H9 (cell line): Measurements from ENCODE around the gene HIC1. TPM values are rescaled to one million over a fixed set of nuclear protein-coding genes. Genes with fewer than 3 reads are reported as not detected.

Experiments
- DNase-seq: peaks from one replicate; pipeline ENCODE4 v3.0.0-alpha.2; 2017
- H2AFZ ChIP-seq: one replicate; pipeline ENCODE4 v1.6.1; 2013; ENCODE audit warnings: mild to moderate bottlenecking, low read length, control low read depth, moderate library complexity
- H2AK5ac ChIP-seq: 2 replicates; pipeline ENCODE4 v1.6.1; 2013; ENCODE audit warnings: low read length, control low read depth, mixed read lengths; ENCODE audit not compliant: insufficient read length
- H2BK120ac ChIP-seq: one replicate; pipeline ENCODE4 v1.6.1; 2013; ENCODE audit warnings: low read depth, mild to moderate bottlenecking, low read length, control low read depth, inconsistent platforms; ENCODE audit not compliant: poor library complexity, severe bottlenecking
- H2BK12ac ChIP-seq: 2 replicates; pipeline ENCODE4 v1.6.1; 2013; ENCODE audit warnings: low read length, control low read depth, mixed read lengths, low read depth; ENCODE audit not compliant: insufficient read length
- H2BK15ac ChIP-seq: 2 replicates; pipeline ENCODE4 v1.6.1; 2013; ENCODE audit warnings: low read depth, low read length, control low read depth
- H2BK20ac ChIP-seq: one replicate; pipeline ENCODE4 v1.6.1; 2013; ENCODE audit warnings: low read depth, mild to moderate bottlenecking, low read length, control low read depth, inconsistent platforms; ENCODE audit not compliant: poor library complexity, severe bottlenecking
- H2BK5ac ChIP-seq: 2 replicates; pipeline ENCODE4 v1.6.1; 2013; ENCODE audit warnings: low read length, control low read depth, mixed read lengths; ENCODE audit not compliant: insufficient read length
- H3K14ac ChIP-seq: 2 replicates; pipeline ENCODE4 v1.6.1; 2013; ENCODE audit warnings: low read length, control low read depth; ENCODE audit not compliant: insufficient read depth
- H3K18ac ChIP-seq: 2 replicates; pipeline ENCODE4 v1.6.1; 2013; ENCODE audit warnings: low read depth, mild to moderate bottlenecking, mixed read lengths, low read length, control low read depth; ENCODE audit not compliant: insufficient read length
- H3K23ac ChIP-seq: 2 replicates; pipeline ENCODE4 v1.6.1; 2013; ENCODE audit warnings: low read length, control low read depth, mixed read lengths, low read depth; ENCODE audit not compliant: insufficient read length
- H3K23me2 ChIP-seq: 2 replicates; pipeline ENCODE4 v1.6.1; 2013; ENCODE audit warnings: low read depth, mild to moderate bottlenecking, mixed read lengths, low read length, control low read depth; ENCODE audit not compliant: insufficient read length, poor library complexity, severe bottlenecking
- H3K27ac ChIP-seq: 2 replicates; pipeline ENCODE4 v1.5.1; 2013; ENCODE audit warnings: low read length, control low read depth, mixed read lengths, low read depth; ENCODE audit not compliant: insufficient read length
- H3K27me3 ChIP-seq: 2 replicates; pipeline ENCODE4 v1.6.1; 2013; ENCODE audit warnings: low read length, control low read depth, inconsistent platforms; ENCODE audit not compliant: insufficient read depth
- H3K4ac ChIP-seq: 2 replicates; pipeline ENCODE4 v1.6.1; 2013; ENCODE audit warnings: low read depth, mild to moderate bottlenecking, control low read depth, inconsistent platforms, low read length, moderate library complexity
- H3K4me1 ChIP-seq: 2 replicates; pipeline ENCODE4 v1.6.1; 2013; ENCODE audit warnings: low read length, control low read depth, inconsistent platforms; ENCODE audit not compliant: insufficient read depth
- H3K4me2 ChIP-seq: 2 replicates; pipeline ENCODE4 v1.6.1; 2013; ENCODE audit warnings: low read length, control low read depth, mixed read lengths; ENCODE audit not compliant: insufficient read length, insufficient read depth
- H3K56ac ChIP-seq: 2 replicates; pipeline ENCODE4 v1.6.1; 2013; ENCODE audit warnings: low read depth, mild to moderate bottlenecking, mixed read lengths, low read length, control low read depth; ENCODE audit not compliant: insufficient read length
- H3K79me1 ChIP-seq: 2 replicates; pipeline ENCODE4 v1.6.1; 2013; ENCODE audit warnings: low read depth, mild to moderate bottlenecking, moderate library complexity, low read length, control low read depth, inconsistent platforms; ENCODE audit not compliant: insufficient read depth, poor library complexity, severe bottlenecking
- H3K79me2 ChIP-seq: 2 replicates; pipeline ENCODE4 v1.6.1; 2013; ENCODE audit warnings: low read length, control low read depth, inconsistent platforms; ENCODE audit not compliant: insufficient read depth
- H3K9ac ChIP-seq: 2 replicates; pipeline ENCODE4 v1.6.1; 2013; ENCODE audit warnings: low read length, control low read depth, mixed read lengths; ENCODE audit not compliant: insufficient read length; ENCODE audit errors: extremely low read depth
- H3K9me3 ChIP-seq: one replicate; pipeline ENCODE4 v1.6.1; 2013; ENCODE audit warnings: low read depth, low read length, inconsistent platforms; ENCODE audit not compliant: control insufficient read depth
- H3T11ph ChIP-seq: one replicate; pipeline ENCODE4 v1.6.1; 2013; ENCODE audit warnings: mild to moderate bottlenecking, low read length, control low read depth, inconsistent platforms
- H4K20me1 ChIP-seq: one replicate; pipeline ENCODE4 v1.6.1; 2013; ENCODE audit not compliant: control insufficient read depth, insufficient read length, insufficient read depth
- H4K5ac ChIP-seq: 2 replicates; pipeline ENCODE4 v1.6.1; 2013; ENCODE audit warnings: low read depth, mild to moderate bottlenecking, mixed read lengths, low read length, control low read depth; ENCODE audit not compliant: insufficient read length
- H4K8ac ChIP-seq: replicated peaks from 2 replicates; pipeline ENCODE4 v1.6.1; 2013; ENCODE audit warnings: low read length, control low read depth, mixed read lengths, low read depth; ENCODE audit not compliant: insufficient read length
- H4K91ac ChIP-seq: 2 replicates; pipeline ENCODE4 v1.6.1; 2013; ENCODE audit warnings: low read depth, mild to moderate bottlenecking, moderate library complexity, mixed read lengths, low read length, control low read depth; ENCODE audit not compliant: insufficient read length
- H3K27ac Mint-ChIP-seq, 3 experiments: 2 replicates in 2 of 3; 3 replicates in 1 of 3; pipeline ENCODE4 v1.8.0; 2020 to 2021; ENCODE audit warnings: mixed read lengths in 3 of 3, mild to moderate bottlenecking in 1 of 3, moderate library complexity in 1 of 3
- H3K27me3 Mint-ChIP-seq: 2 replicates; pipeline ENCODE4 v1.8.0; 2021; ENCODE audit warnings: low read depth, mild to moderate bottlenecking, moderate library complexity, mixed read lengths
- H3K36me3 Mint-ChIP-seq, 3 experiments: 2 replicates in 2 of 3; 3 replicates in 1 of 3; pipeline ENCODE4 v1.8.0; 2020 to 2021; ENCODE audit warnings: low read depth in 3 of 3, mixed read lengths in 3 of 3; ENCODE audit not compliant: insufficient read depth in 1 of 3
- H3K4me1 Mint-ChIP-seq, 2 experiments: 2 replicates each; pipeline ENCODE4 v1.8.0; 2020; ENCODE audit warnings: mixed read lengths in 2 of 2
- H3K4me3 Mint-ChIP-seq, 2 experiments: 2 replicates in 1 of 2; 3 replicates in 1 of 2; pipeline ENCODE4 v1.8.0; 2020 to 2021; ENCODE audit warnings: mild to moderate bottlenecking in 2 of 2, mixed read lengths in 2 of 2, moderate library complexity in 1 of 2
- H3K9me3 Mint-ChIP-seq, 2 experiments: 2 replicates in 1 of 2; 3 replicates in 1 of 2; pipeline ENCODE4 v1.8.0; 2020; ENCODE audit warnings: mild to moderate bottlenecking in 2 of 2, mixed read lengths in 2 of 2, moderate library complexity in 1 of 2
- WGBS: extraction: QIAGEN DNeasy Blood & Tissue Kit; methylation state at CpG from one replicate; pipeline ENCODE4 v1.1.7; 2013; ENCODE audit warnings: missing lambda C conversion rate, low lambda C conversion rate, mixed read lengths; ENCODE audit not compliant: insufficient read length; ENCODE audit errors: extremely low coverage; 5-methylcytosine and 5-hydroxymethylcytosine counted together
- total RNA-seq: library from RNA; stranded (reverse); gene quantifications from 2 replicates; pipeline ENCODE4 v1.2.1, GENCODE V29; 2021
- TF ChIP-seq, protein P1 (sequence below): fragments of 200-600 bp; sonication (generic); conservative IDR thresholded peaks from 3 replicates; pipeline ENCODE4 v1.8.0; 2021; ENCODE audit warnings: antibody characterized with exemption, mild to moderate bottlenecking

The HIC1 gene
- total RNA-seq, 1 experiment from 2014 or later = 1.8 TPM

DNA sequence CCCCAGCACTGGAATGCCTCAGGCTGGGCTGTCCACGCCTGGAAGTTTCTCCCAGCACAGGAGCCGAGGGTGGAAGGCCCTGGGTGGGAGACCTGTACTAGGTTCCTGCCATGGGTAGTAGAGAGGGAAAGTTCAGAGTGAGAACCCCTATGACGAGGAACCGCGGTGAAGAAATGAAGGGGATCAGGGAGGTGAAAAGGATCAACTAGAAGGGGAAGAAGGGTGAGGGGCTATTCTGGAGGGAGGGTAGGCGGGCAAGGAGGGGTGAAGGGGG, 5.4 kb downstream of the HIC1 start:
- Mint-ChIP-seq H3K27ac (0 out of 7 replicates have a peak overlapping the region, but pooled peaks of 1 of the 3 experiments have one; percentile 57), H3K4me1 (peaks cover 30 to 41% of the 10 kb centered on the region in 2 experiments), H3K36me3 (peaks cover 0 to 27% (median 17%) of the 10 kb centered on the region in 3 experiments), H3K4me3 (no peak overlapping the region; a peak in 1 of 5 replicates), H3K27me3 (peaks cover 45% of the 10 kb centered on the region), H3K9me3 (no peaks in the 10 kb centered on the region)
- no peak overlapping the region for H3T11ph ChIP-seq
- H3K9ac ChIP-seq = no peak overlapping the region
- no peak overlapping the region for H3K27ac ChIP-seq
- no peaks in the 10 kb centered on the region for H3K9me3 ChIP-seq
- no peak overlapping the region for H4K8ac ChIP-seq
- H3K4me1 ChIP-seq = peaks cover 5% of the 10 kb centered on the region; the same call in 1 of the 2 replicates
- no CpG with 5 or more reads among the region's 6 CpGs for WGBS
- H4K5ac ChIP-seq = no peak overlapping the region
- H4K20me1 ChIP-seq = no peaks in the 10 kb centered on the region
- H3K79me1 ChIP-seq = no peaks in the 10 kb centered on the region
- H3K56ac ChIP-seq = no peak overlapping the region
- H3K23ac ChIP-seq = no peak overlapping the region
- no peak overlapping the region for H2BK120ac ChIP-seq
- no peak overlapping the region for H2AK5ac ChIP-seq
- TF ChIP-seq, protein P1, sequence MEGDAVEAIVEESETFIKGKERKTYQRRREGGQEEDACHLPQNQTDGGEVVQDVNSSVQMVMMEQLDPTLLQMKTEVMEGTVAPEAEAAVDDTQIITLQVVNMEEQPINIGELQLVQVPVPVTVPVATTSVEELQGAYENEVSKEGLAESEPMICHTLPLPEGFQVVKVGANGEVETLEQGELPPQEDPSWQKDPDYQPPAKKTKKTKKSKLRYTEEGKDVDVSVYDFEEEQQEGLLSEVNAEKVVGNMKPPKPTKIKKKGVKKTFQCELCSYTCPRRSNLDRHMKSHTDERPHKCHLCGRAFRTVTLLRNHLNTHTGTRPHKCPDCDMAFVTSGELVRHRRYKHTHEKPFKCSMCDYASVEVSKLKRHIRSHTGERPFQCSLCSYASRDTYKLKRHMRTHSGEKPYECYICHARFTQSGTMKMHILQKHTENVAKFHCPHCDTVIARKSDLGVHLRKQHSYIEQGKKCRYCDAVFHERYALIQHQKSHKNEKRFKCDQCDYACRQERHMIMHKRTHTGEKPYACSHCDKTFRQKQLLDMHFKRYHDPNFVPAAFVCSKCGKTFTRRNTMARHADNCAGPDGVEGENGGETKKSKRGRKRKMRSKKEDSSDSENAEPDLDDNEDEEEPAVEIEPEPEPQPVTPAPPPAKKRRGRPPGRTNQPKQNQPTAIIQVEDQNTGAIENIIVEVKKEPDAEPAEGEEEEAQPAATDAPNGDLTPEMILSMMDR = no peak
- no peak overlapping the region for H2AFZ ChIP-seq
- no peak overlapping the region for H4K91ac ChIP-seq
- H3K4ac ChIP-seq = no peak overlapping the region
- no peak overlapping the region for H3K14ac ChIP-seq
- H2BK20ac ChIP-seq = no peak overlapping the region
- H2BK12ac ChIP-seq = no peak overlapping the region
- no peak overlapping the region for H3K4me2 ChIP-seq
- peaks cover 3% of the 10 kb centered on the region for H3K23me2 ChIP-seq
- no peaks in the 10 kb centered on the region for H3K79me2 ChIP-seq
- H3K27me3 ChIP-seq = peaks cover 26% of the 10 kb centered on the region
- H2BK5ac ChIP-seq = no peak overlapping the region
- H3K18ac ChIP-seq = no peak overlapping the region
- no peak overlapping the region for H2BK15ac ChIP-seq
- DNase-seq = no peak
